Measurements from ENCODE around the gene SMARCC1.
"Not testable (repeated sequence)": the region's sequence is repeated elsewhere in the genome, so short reads cannot be mapped to it uniquely, and the experiment has no call there.

The SMARCC1 gene

DNA sequence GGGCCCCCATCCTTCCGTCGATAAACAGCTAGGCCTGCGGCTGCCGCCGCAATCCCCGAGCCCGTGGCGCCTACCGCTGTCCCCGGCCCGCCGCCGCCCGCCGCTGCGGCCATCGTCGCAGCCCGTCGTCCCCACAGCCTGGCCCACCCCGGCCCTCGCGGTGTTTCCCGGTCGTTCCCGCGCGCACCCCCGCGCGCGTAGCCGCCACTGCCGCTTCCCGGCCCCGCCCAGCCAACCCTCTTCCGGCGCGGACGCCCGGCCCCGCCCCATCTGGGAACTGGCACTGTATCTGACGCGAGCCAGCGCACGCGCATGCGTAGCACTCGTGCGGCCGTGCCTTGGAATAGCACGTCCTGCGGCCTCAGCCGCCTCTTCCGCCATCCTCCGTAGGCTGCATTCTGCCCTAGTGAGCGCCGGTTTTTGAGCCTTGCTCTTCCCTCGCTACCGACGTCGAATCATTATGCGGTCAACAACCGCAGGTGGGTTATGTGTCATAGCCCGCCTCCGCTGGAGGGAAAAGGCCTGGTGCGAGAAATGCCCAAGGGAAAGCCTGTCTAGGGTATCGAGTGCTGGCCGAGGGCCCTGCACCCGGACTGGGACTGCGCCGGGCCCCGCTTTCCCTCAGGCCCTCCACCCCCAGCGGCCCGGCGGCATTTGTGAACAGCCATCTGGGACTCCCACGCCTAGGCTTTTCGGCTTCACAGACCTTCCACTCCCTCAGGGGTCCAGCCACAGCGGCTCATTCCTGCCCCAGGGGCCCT, at the start of gene SMARCC1:
SMARCC1 (minus strand) TSS at position 209 of the 761 bp plus-strand sequence; CDS start at position 113, 96 bp downstream.
- DNase-seq (ENCODE audit: low read depth in 2 of 2): peak; percentile 99

GRCh38 chr3:47829482-47829881, 47.8 kb upstream of the SMARCC1 start:
- DNase-seq (ENCODE audit: low read depth in 2 of 2): not testable (repeated sequence)

GRCh38 chr3:47825590-47825989, 43.9 kb upstream of the SMARCC1 start:
- no peak for DNase-seq (ENCODE audit: low read depth in 2 of 2)

GRCh38 chr3:47824541-47825473, 43.1 kb upstream of the SMARCC1 start:
- DNase-seq (ENCODE audit: low read depth in 2 of 2): peak; percentile 71 to 75

DNA sequence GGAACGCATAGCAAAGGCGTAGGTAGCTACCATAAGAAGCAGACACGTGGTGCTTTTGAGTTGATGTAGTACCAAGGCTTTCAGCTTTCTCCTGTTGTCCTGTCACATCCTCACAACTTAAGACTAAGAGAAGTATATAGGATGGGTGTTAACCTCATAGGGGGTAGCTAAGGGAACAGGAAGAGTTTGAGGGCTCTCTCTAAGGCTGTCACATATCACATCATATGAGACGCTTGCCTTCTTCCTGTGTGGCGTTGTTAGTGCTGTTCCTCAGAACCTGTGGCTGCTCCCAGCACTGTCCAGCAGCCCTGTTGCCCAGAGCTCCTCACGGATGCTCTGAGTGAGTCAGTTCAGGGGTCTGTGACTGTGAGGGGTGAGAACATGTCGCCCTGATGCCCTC, 35.9 kb upstream of the SMARCC1 start:
- no peak for DNase-seq (ENCODE audit: low read depth in 2 of 2)

DNA sequence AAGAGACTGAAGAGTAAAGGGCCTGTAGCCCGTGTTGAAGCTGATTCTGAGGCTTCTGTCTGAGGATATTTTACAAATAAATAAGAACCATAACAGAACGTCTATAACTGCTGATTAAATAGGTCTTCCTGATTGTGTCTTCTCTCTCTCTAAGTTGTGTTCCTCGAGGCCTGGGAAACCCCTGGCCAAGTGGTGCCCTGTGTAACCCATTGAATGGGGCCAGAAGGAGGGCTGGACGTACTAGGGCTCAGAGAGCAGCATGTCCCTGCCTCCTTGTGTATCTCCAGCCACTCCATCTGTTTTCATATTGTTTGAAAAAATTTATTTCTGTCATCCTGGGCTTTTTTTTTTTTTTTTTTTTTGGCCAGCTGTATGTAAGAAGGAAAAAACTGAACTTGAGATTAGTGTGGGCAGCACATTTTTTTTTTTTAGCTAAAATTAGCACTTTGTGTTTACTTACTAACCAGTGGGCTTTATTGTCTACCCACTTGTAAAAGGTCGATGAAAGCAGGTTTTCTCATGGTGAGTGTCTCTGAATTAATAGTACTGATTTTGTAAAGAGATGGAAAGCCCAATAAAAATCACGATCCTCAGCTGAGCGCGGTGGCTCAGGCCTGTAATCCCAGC, 32.0 kb upstream of the SMARCC1 start:
- no peak for DNase-seq (ENCODE audit: low read depth in 2 of 2)

DNA sequence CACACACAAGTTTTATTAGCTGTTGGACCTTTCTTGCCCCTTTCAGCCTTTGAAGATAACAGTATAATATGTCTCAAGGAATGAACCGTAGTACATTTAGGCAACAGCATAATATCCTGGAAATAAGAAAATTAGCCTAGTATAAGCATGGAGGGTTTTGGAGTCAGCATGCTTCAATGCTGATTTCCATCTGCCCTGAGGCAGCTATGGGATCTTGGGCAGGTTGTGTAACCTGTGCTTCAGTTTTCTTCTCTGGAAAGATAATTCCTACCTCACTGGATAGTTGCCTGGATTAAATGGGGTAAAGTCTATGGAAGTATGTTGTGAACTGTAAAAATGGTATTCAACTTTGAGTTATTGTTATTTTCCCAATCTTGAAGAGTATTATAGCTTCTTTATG, 22.9 kb upstream of the SMARCC1 start:
- DNase-seq (ENCODE audit: low read depth in 2 of 2): no peak

- DNase-seq (ENCODE audit: low read depth in 2 of 2): no peak
These were observed 21.9 kb upstream of the SMARCC1 start for GRCh38 chr3:47803480-47804025.

DNA sequence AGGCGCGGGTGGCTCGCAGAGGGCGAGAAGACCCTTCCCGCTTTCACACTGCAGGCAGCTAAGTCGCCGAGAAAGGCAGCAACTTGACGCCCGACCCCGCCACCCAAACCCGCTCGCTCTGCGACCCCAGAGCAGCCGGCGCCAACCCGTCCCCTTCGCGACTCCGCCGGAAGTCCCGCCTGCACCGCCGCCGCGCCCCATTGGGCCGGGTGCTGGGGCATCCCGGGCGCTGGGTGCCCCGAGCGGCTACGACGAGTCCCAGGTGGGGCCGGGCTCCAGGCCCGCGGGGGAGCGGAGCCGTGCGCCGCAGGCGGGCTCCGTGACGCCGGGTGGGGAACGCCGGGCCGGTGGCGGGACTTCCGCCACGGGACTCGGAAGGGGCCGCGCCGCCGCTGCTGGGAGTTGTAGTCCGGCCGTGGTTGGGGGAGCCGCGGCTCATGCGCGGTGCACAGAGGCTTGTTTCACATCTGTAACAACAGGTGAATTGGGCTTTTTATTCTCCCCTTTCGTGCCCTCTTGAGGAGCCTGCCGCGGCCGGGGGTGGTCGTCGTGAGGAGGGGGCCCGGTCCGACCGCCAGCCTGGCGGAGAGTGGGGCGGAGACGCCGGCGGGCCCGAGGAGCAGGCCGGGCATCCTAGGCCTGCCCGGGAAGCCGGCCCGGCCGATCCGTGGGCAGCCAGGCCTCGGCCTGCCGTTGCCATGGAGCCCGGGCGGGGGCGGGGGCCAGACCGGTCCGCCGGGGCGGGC, 21.2 kb upstream of the SMARCC1 start, which contains the start of gene DHX30:
DHX30 (plus strand) TSS at position 405 of the 746 bp plus-strand sequence. CDS start 7,546 bp downstream, outside the sequence.
- DNase-seq (ENCODE audit: low read depth in 2 of 2): peak; percentile 82 to 83

GRCh38 chr3:47799733-47800132, 18.0 kb upstream of the SMARCC1 start:
- no peak for DNase-seq (ENCODE audit: low read depth in 2 of 2)

DNA sequence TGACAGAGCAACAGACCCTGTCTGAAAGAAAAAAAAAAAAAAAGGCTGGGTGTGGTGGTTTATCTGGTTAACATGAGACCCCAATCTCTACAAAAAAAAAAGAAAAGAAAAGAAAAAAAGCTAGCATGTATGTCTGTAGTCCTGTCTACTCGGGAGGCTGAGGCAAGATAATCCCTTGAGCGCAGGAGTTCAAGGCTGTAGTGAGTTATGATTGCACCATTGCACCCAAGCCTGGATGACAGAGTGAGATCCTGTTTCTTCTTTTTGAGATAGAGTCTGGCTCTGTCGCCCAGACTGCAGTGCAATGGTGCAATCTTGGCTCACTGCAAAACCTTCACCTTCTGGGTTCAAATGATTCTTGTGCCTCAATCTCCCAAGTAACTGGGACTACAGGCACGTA, 12.9 kb upstream of the SMARCC1 start:
- no peak for DNase-seq (ENCODE audit: low read depth in 2 of 2)

DNA sequence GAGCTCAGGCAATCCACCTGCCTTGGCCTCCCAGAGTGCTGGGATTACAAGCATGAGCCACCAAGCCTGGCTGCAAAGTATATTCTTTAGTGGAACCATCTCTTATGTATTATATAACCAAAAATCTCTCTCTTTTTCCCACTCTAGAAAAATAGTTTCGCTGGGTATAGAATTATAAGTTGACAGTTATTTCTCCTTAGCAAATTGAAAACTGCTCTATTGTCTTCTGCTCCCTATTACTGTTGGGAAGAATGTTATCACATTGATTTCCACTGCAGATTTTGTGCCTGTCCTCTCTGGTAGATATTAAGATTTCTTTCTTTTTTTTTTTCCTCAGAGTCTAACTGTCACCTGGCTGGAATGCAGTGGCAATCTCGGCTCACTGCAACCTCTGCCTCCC, 11.0 kb upstream of the SMARCC1 start:
- no peak for DNase-seq (ENCODE audit: low read depth in 2 of 2)

DNA sequence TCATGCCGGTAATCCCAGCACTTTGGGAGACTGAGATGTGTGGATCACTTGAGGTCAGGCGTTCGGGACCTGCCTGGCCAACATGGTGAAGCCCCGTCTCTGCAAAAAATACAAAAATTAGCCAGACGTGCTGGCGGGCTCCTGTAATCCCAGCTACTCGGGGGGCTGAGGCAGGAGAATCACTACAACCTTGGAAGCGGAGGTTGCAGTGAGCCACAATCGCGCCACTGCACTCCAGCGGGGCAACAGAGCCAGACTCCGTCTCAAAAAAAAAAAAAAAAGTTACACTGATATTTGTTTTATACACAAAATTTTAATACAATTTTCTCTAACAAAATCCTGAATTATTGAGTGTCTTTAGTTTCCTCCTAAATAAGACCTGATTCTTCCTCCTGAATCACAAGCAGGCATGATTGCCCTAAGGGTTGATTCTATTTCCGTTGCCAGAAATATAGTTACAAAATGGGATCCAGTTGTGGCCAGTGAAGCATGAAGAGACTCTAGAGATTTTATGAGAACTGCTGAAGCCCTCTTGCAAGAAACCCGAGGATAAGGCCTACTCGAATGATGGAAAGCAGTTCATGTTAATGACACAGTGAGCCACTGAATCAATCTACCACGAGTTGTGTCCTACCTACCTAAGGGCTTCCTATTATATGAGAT, 9.6 kb upstream of the SMARCC1 start:
- DNase-seq (ENCODE audit: low read depth in 2 of 2): no peak

DNA sequence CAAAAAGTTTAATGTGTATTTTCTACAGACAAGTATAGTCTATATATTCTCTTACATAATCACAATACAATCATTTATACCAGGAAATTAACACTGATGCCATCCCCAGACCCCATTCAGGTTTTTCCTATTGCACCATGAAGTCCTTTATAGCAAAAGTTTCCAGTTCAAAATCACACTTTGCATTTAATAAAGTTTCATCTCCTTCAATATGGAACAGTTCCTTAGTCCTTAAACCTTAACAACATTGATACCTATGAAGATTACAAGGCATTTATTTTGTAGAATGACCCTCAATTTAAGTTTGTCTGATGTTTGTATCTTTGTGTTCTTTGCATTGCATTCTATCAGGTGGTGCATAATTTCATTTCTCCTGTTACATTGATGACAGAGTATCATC, 2.0 kb upstream of the SMARCC1 start:
- DNase-seq (ENCODE audit: low read depth in 2 of 2): no peak

DNA sequence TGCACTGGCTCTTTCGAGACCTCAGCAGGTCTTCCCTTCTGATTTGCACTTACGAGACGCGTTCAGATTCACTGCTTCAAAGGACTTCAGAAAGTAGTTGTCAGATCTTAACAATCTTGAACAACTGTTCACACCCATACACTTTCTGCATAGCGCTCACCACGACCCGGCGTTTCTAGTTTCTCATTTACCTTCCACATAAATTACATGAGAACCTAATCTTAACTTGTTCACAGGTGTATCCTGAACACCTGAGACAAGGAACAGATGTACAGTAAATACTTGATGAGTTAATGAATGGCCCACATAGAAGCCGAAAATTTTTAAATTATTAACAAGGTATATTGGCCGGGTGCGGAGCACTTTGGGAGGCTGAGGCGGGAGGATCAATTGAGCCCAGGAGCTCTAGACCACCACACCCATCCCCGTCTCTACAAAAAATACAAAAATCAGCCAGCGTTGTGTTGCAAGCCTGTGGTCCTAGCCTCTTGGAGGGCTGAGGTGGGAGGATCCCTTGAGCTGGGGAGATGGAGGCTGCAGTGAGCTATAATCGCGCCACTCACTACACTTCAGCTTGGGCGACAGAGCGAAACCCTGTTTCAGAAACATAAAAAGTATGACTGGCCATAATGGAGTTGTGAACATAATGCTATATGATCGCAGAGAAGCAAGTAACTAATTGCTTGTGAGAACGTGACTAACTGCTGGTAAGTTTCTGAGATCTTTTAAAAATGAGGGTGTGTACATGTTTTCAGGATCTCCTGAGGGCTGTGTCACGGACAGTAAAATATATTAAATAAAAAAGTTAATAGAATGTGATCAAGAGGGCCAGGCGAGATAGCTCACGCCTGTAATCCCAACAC, 984 bp upstream of the SMARCC1 start:
- no peak for DNase-seq (ENCODE audit: low read depth in 2 of 2)

DNA sequence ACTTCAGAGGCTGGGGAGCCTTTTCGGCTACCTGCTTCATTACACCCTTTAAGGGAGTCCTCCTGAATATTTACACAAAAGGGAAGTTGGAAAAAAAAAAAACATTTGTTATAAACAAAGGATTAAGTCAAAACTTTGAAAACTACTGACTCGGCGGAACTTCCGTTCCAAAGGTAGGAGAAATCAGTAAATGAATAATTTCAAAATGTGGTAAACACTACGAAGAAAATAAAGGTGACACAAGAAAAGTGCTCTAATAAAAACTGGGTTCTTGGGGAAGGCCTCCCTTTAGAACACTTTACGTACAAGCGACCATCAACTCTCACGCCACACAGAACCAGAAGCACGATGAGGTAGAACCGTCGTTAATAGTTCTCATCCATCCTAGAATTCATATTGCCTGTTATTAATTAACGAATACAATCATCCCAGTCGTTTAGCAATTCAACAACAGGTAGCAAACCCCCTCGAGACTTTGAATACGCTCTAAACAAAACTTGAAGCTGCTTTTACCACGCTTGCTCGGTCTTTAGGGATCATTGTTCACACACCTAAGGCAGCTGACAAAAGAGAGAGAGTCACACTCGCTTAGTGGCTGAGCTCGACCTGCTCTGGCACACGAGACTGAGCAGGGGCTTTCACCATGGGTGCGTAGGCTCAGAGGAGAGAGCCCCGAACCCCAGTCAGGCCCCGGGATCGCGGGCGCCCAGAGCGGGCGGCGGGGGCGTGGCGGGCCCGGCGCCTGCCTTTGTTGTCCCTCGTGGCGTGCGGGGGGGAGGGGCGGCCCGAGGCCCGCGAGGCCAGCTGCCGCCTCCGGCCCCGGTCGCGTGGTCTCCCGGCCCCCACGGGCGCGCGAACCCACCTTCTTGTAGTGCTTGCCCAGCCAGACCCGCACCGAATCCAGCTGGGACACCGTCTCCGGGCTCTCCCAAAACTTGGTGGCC, 680 bp downstream of the SMARCC1 start:
- DNase-seq (ENCODE audit: low read depth in 2 of 2): peak; percentile 49 to 50

GRCh38 chr3:47778746-47779145, 2.9 kb downstream of the SMARCC1 start:
- no peak for DNase-seq (ENCODE audit: low read depth in 2 of 2)

DNA sequence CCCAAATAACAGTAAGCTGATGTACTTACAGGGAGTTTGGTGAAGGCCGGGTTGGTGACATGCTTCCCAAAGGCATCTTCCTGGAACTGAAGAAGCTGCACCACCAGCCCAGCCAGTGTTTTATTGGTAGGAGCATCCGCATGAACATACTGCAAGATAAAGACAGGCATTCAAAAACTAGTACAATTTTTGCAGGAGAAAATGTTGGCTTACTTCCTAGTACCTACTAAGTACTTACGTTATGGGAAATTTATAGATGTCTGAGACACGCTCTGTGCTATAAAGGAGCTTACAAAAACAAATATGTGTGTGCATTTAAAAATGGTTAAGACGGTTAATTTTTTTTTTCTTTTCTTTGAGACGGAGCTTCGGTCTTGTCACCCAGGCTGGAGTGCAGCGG, 8.9 kb downstream of the SMARCC1 start:
- DNase-seq (ENCODE audit: low read depth in 2 of 2): no peak
